Thoracic aorta (tissue), 2 donors: ENCODE measurements around the gene TRANK1. TPM values are rescaled to one million over a fixed set of nuclear protein-coding genes. Genes with fewer than 3 reads are reported as not detected.

Source experiments
- ATAC-seq: fragments of 150-250 bp; one replicate; pipeline ENCODE4 v1.8.0; 2017; ENCODE audit warnings: low read depth; ENCODE audit not compliant: insufficient number of reproducible peaks, low FRiP score
- DNase-seq: peaks from one replicate; pipeline ENCODE4 v3.0.0-alpha.2; 2020; ENCODE audit warnings: low spot score
- H3K27ac ChIP-seq, 2 donors: fragments of 200-600 bp; sonication (generic); 1 replicate in 1 of 2; 2 replicates in 1 of 2; pipeline ENCODE4 v1.5.1; 2016; ENCODE audit warnings: mild to moderate bottlenecking in 2 of 2, moderate library complexity in 2 of 2
- H3K27me3 ChIP-seq: fragments of 200-600 bp; sonication (generic); replicated peaks from 2 replicates; pipeline ENCODE4 v1.6.0; 2016; ENCODE audit warnings: mild to moderate bottlenecking; ENCODE audit not compliant: insufficient read depth
- H3K36me3 ChIP-seq: fragments of 200-600 bp; sonication (generic); one replicate; pipeline ENCODE4 v1.5.1; 2016
- H3K4me1 ChIP-seq, 2 donors: fragments of 200-600 bp; sonication (generic); 1 replicate in 1 of 2; 2 replicates in 1 of 2; pipeline versions ENCODE4 v1.5.1 to v1.6.0; 2016; ENCODE audit warnings: low read depth in 2 of 2, mild to moderate bottlenecking in 1 of 2; ENCODE audit not compliant: control insufficient read depth in 1 of 2
- H3K4me3 ChIP-seq: fragments of 200-600 bp; sonication (generic); 2 replicates; pipeline ENCODE4 v1.5.1; 2016; ENCODE audit warnings: mild to moderate bottlenecking
- H3K9me3 ChIP-seq: fragments of 200-600 bp; sonication (generic); 2 replicates; pipeline ENCODE4 v1.5.1; 2016
- total RNA-seq, 2 donors: library from RNA; depleted of rRNA; stranded (reverse); fragments of >200 nt; gene quantifications; one replicate each; pipeline versions ENCODE4 v1.1.0 to v1.2.3, GENCODE V29; 2016
- TF ChIP-seq, protein P1 (sequence below): fragments of 200-600 bp; sonication (generic); IDR thresholded peaks from one replicate; pipeline ENCODE4 v1.5.1; 2019; ENCODE audit warnings: antibody characterized with exemption

Gene TRANK1
- total RNA-seq, 2 donors from 2014 or later = 21.3 to 31.6 TPM

DNA sequence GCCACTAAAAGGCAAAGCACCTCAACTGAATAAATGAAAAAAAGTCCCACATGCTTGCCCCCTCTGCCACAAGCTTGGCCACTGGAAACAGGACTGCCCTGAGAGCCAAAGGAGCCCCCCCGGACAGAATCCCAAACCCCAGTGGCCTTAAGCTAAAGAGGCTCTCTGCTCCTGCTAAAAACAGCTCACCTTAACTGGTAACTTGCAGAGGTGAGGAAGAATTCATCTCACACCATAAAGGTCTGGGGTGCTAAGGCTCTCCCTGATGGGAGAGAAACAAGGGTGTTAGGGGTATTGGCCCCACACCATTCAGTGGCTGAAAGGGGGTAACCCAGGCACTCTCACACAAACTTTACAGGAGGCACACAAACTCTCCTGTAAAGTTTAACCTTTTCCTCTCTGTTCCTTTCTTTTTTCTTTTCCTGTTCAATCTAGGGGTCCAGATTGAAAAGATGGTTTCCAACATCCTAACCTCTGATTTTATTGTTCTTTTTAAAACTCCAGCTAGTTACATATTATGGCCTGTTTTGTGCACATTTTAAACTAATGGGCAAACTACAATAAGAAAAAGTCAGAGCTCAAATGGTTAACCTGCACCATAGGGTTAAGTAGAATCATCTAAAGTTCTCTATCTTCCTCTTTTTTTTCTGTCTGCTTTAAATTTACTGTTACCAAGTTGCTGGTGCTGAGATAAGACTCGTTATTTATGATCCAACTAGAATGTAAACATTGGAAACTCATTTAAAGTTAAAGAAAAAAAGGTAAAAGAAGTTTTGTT, 19.9 kb downstream of the TRANK1 start:
- Histone ChIP-seq H3K36me3 (no peaks in the 10 kb centered on the region), H3K9me3 (no peaks in the 10 kb centered on the region), H3K4me1 (no peaks in the 10 kb centered on the region), H3K27me3 (no peaks in the 10 kb centered on the region), H3K4me3 (no peak overlapping the region), H3K27ac (no peak overlapping the region)
- TF ChIP-seq, protein P1, sequence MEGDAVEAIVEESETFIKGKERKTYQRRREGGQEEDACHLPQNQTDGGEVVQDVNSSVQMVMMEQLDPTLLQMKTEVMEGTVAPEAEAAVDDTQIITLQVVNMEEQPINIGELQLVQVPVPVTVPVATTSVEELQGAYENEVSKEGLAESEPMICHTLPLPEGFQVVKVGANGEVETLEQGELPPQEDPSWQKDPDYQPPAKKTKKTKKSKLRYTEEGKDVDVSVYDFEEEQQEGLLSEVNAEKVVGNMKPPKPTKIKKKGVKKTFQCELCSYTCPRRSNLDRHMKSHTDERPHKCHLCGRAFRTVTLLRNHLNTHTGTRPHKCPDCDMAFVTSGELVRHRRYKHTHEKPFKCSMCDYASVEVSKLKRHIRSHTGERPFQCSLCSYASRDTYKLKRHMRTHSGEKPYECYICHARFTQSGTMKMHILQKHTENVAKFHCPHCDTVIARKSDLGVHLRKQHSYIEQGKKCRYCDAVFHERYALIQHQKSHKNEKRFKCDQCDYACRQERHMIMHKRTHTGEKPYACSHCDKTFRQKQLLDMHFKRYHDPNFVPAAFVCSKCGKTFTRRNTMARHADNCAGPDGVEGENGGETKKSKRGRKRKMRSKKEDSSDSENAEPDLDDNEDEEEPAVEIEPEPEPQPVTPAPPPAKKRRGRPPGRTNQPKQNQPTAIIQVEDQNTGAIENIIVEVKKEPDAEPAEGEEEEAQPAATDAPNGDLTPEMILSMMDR = no peak
- no peak for ATAC-seq
- no peak for DNase-seq

DNA sequence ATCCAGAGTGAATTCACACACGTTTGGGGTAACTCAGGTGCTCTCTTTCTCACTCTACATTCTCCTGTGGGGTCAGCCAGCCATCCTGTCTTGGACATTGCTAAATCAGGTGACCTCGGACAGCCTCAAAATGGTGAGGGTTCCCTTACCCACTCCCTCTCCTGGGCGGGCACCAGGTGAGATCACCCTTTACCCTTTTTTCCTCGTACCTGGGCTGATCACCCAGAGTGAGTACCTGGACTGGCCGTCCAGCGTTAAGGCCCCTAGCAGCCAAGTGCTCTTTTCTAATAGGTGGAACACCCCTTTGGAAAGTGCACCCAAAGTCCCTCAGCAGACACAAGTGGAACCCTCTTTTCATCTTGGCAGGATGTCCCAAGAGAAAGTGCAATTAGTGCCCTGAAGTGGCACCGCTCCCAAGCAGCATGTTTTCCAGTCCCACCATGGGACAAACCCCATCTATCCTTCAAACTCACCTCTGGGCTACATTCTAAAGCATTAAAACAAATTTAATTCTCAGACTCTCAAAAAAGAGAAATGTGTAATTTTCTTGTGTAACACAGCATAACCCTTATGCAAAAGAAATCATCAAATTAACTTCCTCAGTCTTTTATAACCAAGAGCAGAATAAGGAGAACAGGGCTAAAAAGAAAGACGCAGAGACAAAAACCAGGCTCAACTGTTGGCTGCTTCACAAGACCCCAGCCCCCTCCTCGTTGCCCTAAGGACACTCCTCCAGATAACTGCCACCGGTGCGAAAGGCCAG, 20.7 kb downstream of the TRANK1 start:
- DNase-seq (no peak), ATAC-seq (no peak)
- TF ChIP-seq, protein P1 = no peak
- H3K27me3 ChIP-seq = no peaks in the 10 kb centered on the region
- no peak overlapping the region for H3K4me3 ChIP-seq
- no peaks in the 10 kb centered on the region for H3K9me3 ChIP-seq
- H3K36me3 ChIP-seq = no peaks in the 10 kb centered on the region
- H3K4me1 ChIP-seq = no peaks in the 10 kb centered on the region
- H3K27ac ChIP-seq = no peak overlapping the region

DNA sequence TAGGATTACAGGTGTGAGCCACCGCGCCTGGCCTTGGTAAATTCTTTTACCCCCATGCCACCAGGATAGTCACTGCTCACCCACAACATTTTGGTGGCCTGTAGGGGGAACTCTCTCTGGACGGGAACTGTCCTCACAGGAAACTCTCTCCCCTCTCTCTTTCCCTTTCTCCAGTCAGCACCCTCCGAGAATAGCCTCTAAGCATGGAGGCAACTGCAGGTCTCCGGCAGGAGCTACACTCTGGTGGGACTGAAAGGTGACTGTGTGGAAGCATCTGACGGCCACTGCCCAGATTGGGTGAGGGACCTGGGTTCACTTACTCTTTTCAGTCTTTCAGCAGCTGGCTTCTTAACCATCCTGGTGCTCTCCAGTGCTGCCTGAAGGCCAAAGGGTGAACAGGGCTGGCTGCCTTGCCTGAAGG, 21.3 kb downstream of the TRANK1 start:
- peaks cover 0 to 3% of the 10 kb centered on the region in 2 donors for H3K4me1 ChIP-seq
- H3K9me3 ChIP-seq = no peaks in the 10 kb centered on the region
- ATAC-seq (no peak), DNase-seq (no peak)
- no peaks in the 10 kb centered on the region for H3K36me3 ChIP-seq
- no peaks in the 10 kb centered on the region for H3K27me3 ChIP-seq
- no peak overlapping the region for H3K4me3 ChIP-seq
- H3K27ac ChIP-seq = no peak overlapping the region
- TF ChIP-seq, protein P1 = no peak

DNA sequence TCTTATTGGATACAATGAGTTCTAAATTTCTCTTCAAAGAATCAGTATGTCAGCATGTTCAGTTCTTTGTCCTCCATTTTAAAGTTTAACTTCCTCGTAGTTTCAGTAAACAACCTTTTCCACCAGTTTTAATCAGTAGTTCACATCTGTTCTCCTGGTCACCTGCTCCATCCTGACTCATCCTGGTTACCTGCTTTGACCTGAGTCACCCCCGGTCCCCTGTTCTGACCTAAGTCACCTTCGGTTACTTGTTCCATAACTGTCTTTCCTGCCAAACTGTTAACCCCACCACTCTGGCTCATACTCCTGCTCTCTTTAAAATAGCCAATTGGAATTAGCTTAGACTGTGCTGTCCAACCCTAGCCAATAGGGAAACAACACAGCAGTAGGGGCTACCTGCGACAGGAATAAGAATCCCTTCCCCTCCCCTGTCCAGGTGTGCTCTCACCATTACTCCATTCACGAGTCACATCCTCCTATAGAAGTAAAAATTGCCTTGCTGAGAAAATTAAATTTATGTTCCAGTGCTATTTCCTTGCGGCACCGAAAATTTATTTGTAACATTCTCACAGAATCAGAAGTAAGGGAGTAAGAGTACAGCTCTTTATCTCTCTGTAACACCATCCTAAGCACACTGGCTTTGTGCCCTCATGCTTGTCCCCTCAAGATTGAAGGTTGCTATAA, 23.8 kb downstream of the TRANK1 start:
- Histone ChIP-seq H3K9me3 (no peaks in the 10 kb centered on the region), H3K27me3 (no peaks in the 10 kb centered on the region), H3K36me3 (no peaks in the 10 kb centered on the region), H3K27ac (no peak overlapping the region), H3K4me1 (peaks cover 4 to 10% of the 10 kb centered on the region in 2 donors), H3K4me3 (no peak overlapping the region)
- TF ChIP-seq, protein P1 = no peak
- ATAC-seq (no peak), DNase-seq (no peak)
